Measurements from ENCODE around the gene SDCCAG8.
A peak's percentile ranks its signal among the peaks of the same experiment; 100 is the strongest.
"Not testable (repeated sequence)": the region's sequence is repeated elsewhere in the genome, so short reads cannot be mapped to it uniquely, and the experiment has no call there.

The SDCCAG8 gene

GRCh38 chr1:243255791-243256512 lies at the start of gene SDCCAG8:
SDCCAG8 (plus strand) TSS chr1:243256041; CDS start chr1:243256174, 133 bp downstream.
- peak; percentile 99 for DNase-seq (ENCODE audit: low spot score)

- not testable (repeated sequence) for DNase-seq (ENCODE audit: low spot score)
Observed at GRCh38 chr1:243211984-243212383, 43.9 kb upstream of the SDCCAG8 start.

GRCh38 chr1:243213045-243213787 lies 42.6 kb upstream of the SDCCAG8 start:
- no peak for DNase-seq (ENCODE audit: low spot score)

GRCh38 chr1:243215276-243215875 lies 40.5 kb upstream of the SDCCAG8 start:
- DNase-seq (ENCODE audit: low spot score) = not testable (repeated sequence)

- DNase-seq (ENCODE audit: low spot score) = no peak
Observed at GRCh38 chr1:243216741-243217140, 39.1 kb upstream of the SDCCAG8 start.

DNA sequence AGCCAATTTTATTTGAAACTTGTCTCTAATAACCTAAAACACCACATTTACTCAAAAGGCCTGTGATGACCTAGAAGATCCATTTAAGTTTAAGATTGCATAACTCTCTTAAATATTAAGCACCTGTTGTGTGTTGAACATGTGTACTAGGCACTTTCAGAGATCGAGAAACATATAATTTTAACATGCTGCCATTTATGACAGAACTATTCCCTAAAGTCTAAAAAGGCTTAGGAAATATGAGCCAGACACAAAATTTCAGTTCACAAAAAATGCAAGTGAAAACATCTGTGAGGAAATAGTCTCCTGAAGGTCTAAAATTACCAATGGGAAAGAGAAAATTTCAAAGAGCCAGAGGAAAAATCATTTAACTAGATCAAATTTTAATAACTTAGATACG lies 38.5 kb upstream of the SDCCAG8 start:
- DNase-seq (ENCODE audit: low spot score) = no peak

DNA sequence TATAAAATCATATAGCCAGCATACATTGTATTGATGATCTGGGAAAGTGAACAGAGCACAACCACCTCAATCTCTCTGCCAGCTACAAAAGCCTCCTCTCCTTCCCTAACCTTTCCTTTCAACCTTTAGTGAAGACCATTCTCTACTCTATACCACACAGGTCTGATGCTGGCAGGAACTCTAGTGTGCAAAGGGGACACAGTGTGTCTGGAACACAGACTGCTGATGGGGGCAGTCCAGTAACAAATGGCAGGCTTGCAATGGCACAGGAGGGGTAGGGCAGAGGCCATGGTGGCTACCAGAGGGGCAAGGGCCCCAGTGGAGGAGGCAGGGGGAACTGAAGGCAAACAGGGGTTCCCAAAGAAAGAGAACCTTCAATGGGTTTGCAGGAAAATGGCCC lies 37.8 kb upstream of the SDCCAG8 start:
- no peak for DNase-seq (ENCODE audit: low spot score)

GRCh38 chr1:243227622-243228021 lies 28.2 kb upstream of the SDCCAG8 start:
- no peak for DNase-seq (ENCODE audit: low spot score)

- DNase-seq (ENCODE audit: low spot score) = no peak
Observed at GRCh38 chr1:243229526-243229925, 26.3 kb upstream of the SDCCAG8 start.

DNA sequence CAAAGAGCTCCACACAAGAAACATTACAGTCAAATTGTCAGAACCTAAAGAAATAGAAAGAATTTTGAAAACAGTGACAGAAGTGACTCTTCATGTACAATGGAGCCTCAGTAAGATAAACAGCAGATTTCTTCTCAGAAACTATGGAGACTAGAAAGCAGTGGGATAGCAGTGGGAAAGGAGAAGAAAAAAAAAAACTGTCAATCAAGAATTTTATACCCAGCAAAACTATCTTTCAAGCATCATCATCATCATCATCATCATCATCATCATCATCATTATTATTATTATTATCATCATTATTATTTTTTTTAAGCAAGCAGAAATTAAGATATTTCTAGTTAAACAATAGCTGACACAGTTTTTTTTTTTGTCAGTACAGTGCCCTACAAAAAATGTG lies 24.9 kb upstream of the SDCCAG8 start:
- peak; percentile 58 for DNase-seq (ENCODE audit: low spot score)

DNA sequence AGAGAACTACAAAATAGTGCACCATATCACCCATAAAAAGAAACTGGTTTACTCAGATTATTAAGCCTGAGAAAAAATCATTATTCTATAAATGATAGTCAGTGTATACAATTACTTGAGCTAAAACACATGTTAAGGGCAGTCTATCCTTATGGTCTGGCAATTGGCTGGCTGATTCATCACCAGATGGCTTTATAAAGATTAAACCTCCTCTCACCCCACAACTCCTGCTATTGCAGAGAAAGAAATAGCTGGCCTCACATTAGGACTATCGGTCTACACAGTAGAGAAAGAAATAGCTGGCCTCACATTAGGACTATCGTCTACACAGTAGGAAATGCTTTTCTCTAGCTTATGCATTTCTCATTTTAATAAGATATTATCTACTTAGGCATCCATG lies 21.9 kb upstream of the SDCCAG8 start:
- DNase-seq (ENCODE audit: low spot score) = no peak

DNA sequence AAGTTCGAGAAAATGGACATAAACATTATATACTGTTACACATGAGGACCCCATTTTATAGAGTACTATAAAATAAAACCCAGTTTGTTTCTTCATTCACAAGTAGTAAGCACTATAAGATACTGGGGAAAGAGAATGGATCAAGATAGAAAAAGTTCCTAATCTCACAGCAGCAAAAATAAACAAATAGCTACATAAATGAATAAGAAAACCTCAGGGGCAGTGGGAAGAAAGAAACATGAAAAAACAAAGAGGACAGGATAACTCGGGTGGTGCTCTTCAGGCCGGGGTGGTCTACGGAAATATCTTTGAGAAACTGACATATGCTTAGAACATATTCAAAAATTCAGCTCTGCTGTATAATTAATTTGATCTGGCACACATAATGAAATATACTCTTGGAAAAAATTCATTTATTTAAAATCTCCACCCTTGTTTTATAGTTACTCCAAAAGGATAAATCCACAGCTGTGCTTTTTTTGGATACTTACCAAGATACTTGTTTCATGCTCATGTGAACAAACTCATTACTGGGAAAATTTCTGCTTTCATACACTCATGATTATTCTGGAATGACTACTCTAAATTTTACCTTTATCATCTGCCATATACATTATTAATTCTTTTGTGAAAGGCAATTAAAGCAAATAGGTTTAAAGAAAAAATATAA lies 20.7 kb upstream of the SDCCAG8 start:
- no peak for DNase-seq (ENCODE audit: low spot score)

DNA sequence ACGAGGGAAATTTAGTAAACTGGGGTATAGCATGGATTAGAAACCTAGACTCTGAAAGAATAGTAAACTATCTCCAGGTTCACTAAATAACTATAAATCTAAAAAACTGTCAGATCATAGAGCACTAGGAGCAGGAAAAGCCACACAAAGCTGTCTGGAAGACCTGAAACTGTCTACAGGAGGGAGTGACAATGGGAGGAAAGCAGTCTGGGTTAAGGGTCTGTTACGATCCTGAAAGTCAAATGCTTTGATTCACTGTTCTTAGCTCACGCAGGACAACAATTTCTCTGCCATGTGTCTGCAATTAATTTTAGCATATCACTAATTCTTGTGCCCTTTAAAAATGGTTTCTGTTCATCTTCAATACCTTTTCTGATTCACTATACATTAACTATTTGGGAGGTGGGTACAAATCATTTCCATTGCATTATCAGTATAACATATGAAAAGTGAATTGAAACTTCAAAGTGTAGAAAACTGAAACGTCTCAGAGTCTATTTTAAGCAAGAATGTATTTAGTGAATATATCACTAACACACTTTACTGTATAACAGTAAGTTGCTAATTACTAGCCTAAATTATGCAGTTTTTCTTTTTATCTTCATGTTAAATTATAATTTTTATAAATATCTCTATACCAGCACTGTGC lies 19.1 kb upstream of the SDCCAG8 start:
- DNase-seq (ENCODE audit: low spot score) = no peak

- no peak for DNase-seq (ENCODE audit: low spot score)
Observed at GRCh38 chr1:243244432-243244841, 11.4 kb upstream of the SDCCAG8 start.

DNA sequence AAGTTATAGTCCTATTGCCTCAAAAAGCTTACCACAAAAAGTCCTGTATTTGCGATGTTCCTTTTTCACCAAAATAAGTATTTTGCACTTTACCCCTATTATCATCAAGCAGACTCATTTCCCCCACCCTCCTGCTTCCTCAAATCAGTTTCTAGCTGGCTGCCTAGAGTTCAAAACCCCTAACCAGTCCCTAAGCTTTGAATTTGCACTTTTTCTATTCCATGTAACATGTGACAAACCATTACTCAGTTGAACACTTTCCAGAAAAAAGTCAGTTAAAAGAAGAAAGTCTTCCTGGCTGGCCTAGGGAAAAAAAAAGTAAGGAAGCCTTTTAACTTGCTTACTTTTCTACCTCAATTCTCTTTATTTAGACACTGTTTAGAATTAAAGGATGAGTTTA lies 8.9 kb upstream of the SDCCAG8 start:
- DNase-seq (ENCODE audit: low spot score) = no peak

GRCh38 chr1:243247901-243248300 lies 7.9 kb upstream of the SDCCAG8 start:
- DNase-seq (ENCODE audit: low spot score) = no peak

GRCh38 chr1:243249214-243249613 lies 6.6 kb upstream of the SDCCAG8 start:
- no peak for DNase-seq (ENCODE audit: low spot score)

- no peak for DNase-seq (ENCODE audit: low spot score)
Observed at GRCh38 chr1:243250102-243250501, 5.7 kb upstream of the SDCCAG8 start.

GRCh38 chr1:243251539-243251938 lies 4.3 kb upstream of the SDCCAG8 start:
- DNase-seq (ENCODE audit: low spot score) = no peak

- peak; percentile 26 for DNase-seq (ENCODE audit: low spot score)
Observed at GRCh38 chr1:243253211-243253925, 2.5 kb upstream of the SDCCAG8 start.

DNA sequence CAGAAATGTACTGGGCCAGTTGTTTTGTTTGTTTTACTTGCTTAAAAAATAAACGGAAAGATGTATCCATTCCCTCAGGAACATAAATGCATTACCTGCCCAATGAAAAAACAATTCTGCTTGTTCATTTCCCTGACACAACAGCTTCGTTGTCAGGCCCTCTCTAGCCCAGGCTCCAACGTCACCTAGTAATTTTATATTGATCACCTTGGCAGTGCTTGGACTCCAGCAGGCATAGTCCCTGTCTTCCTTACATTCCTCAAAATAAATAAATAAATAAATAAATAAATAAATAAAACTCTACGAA lies 2.0 kb upstream of the SDCCAG8 start:
- no peak for DNase-seq (ENCODE audit: low spot score)

All from SW480 (cell line).